HG02642 (cell line): ENCODE data around the gene DFFB.

Experiments
- ATAC-seq: cut with Tn5 transposase; IDR thresholded peaks from one replicate; pipeline ENCODE4 v1.9.1; 2021; ENCODE audit warnings: mild to moderate bottlenecking; ENCODE audit not compliant: unreplicated experiment, poor library complexity

DFFB gene

GRCh38 chr1:3828391-3828790, 28.9 kb upstream of the DFFB start:
- no peak for ATAC-seq

- ATAC-seq, result no peak
Observed at GRCh38 chr1:3831689-3832088, 25.6 kb upstream of the DFFB start.

GRCh38 chr1:3834701-3835100, 22.6 kb upstream of the DFFB start:
- ATAC-seq, result no peak

- ATAC-seq, result no peak
Observed at GRCh38 chr1:3836421-3836820, 20.9 kb upstream of the DFFB start.

- ATAC-seq, result no peak
Observed at GRCh38 chr1:3837200-3837599, 20.1 kb upstream of the DFFB start.

- ATAC-seq, result no peak
Observed at GRCh38 chr1:3837685-3838084, 19.6 kb upstream of the DFFB start.

- no peak for ATAC-seq
Observed at GRCh38 chr1:3838788-3839187, 18.5 kb upstream of the DFFB start.

GRCh38 chr1:3841491-3841890, 15.8 kb upstream of the DFFB start:
- no peak for ATAC-seq

- no peak for ATAC-seq
Observed at GRCh38 chr1:3842912-3843311, 14.4 kb upstream of the DFFB start.

- ATAC-seq, result no peak
Observed at GRCh38 chr1:3846541-3846940, 10.7 kb upstream of the DFFB start.

GRCh38 chr1:3847081-3847480, 10.2 kb upstream of the DFFB start:
- ATAC-seq, result no peak

- ATAC-seq, result no peak
Observed at GRCh38 chr1:3850857-3851256, 6.4 kb upstream of the DFFB start.

- ATAC-seq, result no peak
Observed at GRCh38 chr1:3851292-3851691, 6.0 kb upstream of the DFFB start.

- ATAC-seq, result no peak
Observed at GRCh38 chr1:3852091-3852490, 5.2 kb upstream of the DFFB start.

GRCh38 chr1:3852711-3853485, 4.4 kb upstream of the DFFB start:
- ATAC-seq, result no peak

- ATAC-seq, result no peak
Observed at GRCh38 chr1:3857791-3858129, 484 bp downstream of the DFFB start.

- ATAC-seq, result no peak
Observed at GRCh38 chr1:3858231-3858981, 1.1 kb downstream of the DFFB start.

- no peak for ATAC-seq
Observed at GRCh38 chr1:3863231-3863935, 6.1 kb downstream of the DFFB start.

- no peak for ATAC-seq
Observed at GRCh38 chr1:3864884-3865283, 7.6 kb downstream of the DFFB start.

GRCh38 chr1:3865606-3866160, 8.4 kb downstream of the DFFB start:
- ATAC-seq, result no peak

- ATAC-seq, result no peak
Observed at GRCh38 chr1:3868464-3869006, 11.3 kb downstream of the DFFB start.
